Measurements from ENCODE around the gene FDX2.

DNA sequence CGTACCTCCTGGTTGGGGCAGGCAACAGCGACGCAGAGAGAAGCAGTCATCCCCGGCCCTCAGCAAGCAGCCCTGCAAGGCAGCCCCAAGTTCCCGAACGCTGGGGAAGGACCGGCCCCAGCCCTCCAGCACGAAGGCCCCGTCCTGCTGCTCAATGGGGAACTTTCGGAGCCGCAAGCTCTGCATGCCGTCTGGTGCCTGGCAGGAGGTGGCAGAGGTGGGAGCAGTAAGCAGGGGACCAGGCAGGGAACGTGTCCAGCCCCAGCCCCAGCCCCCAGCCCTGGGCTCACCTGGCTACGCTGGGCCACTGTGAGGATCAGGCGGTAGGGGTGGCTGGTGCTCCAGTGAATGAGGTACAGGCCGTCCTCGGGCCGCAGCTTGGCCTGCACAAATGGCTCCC, 46.4 kb upstream of the FDX2 start:
- no peak for TF ChIP-seq CTCF (IDR thresholded peaks at IDR 0.05 in 4 of 5, conservative IDR thresholded peaks at IDR 0.05 in 1 of 5)
- no peak for TF ChIP-seq POLR2A (IDR thresholded peaks at IDR 0.05)

All from gastrocnemius medialis (tissue), 4 donors.